ENCODE data around the gene TULP1. TPM values are rescaled to one million over a fixed set of nuclear protein-coding genes. Genes with fewer than 3 reads are reported as not detected.

Gene TULP1
- total and polyA plus RNA-seq, 2 of the 13 experiments (the other 11 are each of a cell fraction or from before 2014, with no cell fraction given) = not detected

DNA sequence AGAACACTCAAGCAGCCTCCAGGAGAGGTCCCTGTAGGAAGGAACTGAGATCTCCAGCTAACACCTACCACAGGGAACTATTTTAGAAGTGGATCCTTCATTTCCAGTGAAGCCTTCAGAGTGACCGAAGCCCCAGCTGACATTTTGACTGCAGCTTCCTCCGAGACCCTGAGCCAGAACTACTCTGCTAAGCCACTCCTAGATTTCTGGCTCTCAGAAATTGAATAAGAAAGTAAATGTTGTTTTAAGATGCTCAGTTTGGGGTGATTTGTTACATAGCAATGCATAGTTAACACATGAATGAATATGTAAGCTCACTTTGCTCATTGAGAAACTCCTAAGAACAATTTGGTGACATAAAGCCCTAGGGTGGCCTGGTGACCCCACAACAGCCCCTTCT, 5.5 kb downstream of the TULP1 start (continued):
- no peak for TF ChIP-seq ZNF253 (CRISPR knock-in tag; IDR thresholded peaks at IDR 0.05; ENCODE audit: borderline replicate concordance)

DNA sequence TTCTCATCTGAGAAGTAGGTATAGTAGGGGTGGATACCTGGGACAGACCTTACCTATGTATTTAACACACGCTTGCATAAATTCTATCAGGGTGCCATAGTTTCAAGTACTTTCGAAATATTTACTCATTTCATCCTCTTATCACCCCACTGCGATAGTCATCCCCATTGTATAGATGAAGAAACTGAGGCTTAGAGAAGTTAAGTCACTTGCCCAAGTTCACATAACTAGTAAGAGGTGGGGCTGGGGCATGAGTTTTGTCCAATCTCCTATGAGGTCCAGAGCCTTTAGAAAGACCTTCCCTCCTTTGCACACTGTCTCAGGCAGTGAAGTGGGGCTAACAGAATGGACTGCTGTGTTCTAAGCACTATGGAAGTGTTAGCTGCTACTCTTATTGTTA, 6.2 kb downstream of the TULP1 start:
- WGBS (ENCODE audit: low lambda C conversion rate) = 29% methylated on average over 3 of the region's 3 CpGs
- FAIRE-seq = no peak
- Histone ChIP-seq H3K36me3 (replicated peaks in 1 of 2; ENCODE audit: control insufficient read depth in 1 of 2, insufficient read depth in 2 of 2, low read length in 2 of 2) (no peaks in the 10 kb centered on the region), H2AFZ (ENCODE audit: low read length) (no peak overlapping the region), H3K4me3 (replicated peaks in 1 of 3; ENCODE audit: insufficient read depth in 1 of 3, low read depth in 2 of 3, low read length in 3 of 3) (peak overlapping the region in 1 of 3 experiments; percentile 68; a peak in 2 of 6 replicates), H3K4me2 (ENCODE audit: low read depth, low read length) (peak overlapping the region; percentile 75), H3K9me3 (ENCODE audit: low read length) (no peaks in the 10 kb centered on the region), H4K20me1 (ENCODE audit: insufficient read depth, low read length) (no peaks in the 10 kb centered on the region), H3K79me2 (ENCODE audit: insufficient read depth, low read length) (no peaks in the 10 kb centered on the region), H3K27me3 (ENCODE audit: control insufficient read depth in 1 of 2, insufficient read depth in 2 of 2, low read length in 2 of 2) (peaks cover 11 to 70% of the 10 kb centered on the region in 2 experiments), H3K9ac (ENCODE audit: insufficient read depth, low read depth, low read length) (no peak overlapping the region), H3K4me1 (ENCODE audit: insufficient read depth, low read length) (peaks cover 25% of the 10 kb centered on the region), H3K27ac (ENCODE audit: extremely low read length, insufficient read depth, low read length) (no peak overlapping the region)
- no peak for DNase-seq (ENCODE audit: low spot score)
- in situ Hi-C loops (cut with HindIII; ENCODE audit: extremely low pct_ligation_motif_present, low pct_unique_long_range_greater_than_20kb) (no loop called here), intact Hi-C loops (cut with micrococcal nuclease; ENCODE audit: unreplicated experiment) (no loop called here)
- no peak for ATAC-seq
- ChIA-PET CTCF (ENCODE audit: low intra/inter-chr PET ratio, low total read pairs) (no interaction called here), POLR2A (interaction anchor here (2.7 kb wide), 1 partner anchor 10 kb away, joined by 10 read pairs; the partner anchor contains the start of gene TEAD3)
- TF ChIP-seq ZNF251 (CRISPR knock-in tag; IDR thresholded peaks at IDR 0.05) = no peak
- TF ChIP-seq, protein P1, sequence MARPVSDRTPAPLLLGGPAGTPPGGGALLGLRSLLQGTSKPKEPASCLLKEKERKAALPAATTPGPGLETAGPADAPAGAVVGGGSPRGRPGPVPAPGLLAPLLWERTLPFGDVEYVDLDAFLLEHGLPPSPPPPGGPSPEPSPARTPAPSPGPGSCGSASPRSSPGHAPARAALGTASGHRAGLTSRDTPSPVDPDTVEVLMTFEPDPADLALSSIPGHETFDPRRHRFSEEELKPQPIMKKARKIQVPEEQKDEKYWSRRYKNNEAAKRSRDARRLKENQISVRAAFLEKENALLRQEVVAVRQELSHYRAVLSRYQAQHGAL (CRISPR knock-in tag; IDR thresholded peaks at IDR 0.05; ENCODE audit: not compliant biosample characterization) = no peak
- no peak for TF ChIP-seq SNRNP70 (IDR thresholded peaks at IDR 0.05; ENCODE audit: low read depth, low read length)
- peak; percentile 70; the same call in 1 of the 2 replicates for TF ChIP-seq CHD4 (IDR thresholded peaks at IDR 0.05; ENCODE audit: borderline replicate concordance, low read length)
- TF ChIP-seq ZNF629 (CRISPR knock-in tag; conservative IDR thresholded peaks at IDR 0.05) = peak; percentile 88
- TF ChIP-seq, protein P2, sequence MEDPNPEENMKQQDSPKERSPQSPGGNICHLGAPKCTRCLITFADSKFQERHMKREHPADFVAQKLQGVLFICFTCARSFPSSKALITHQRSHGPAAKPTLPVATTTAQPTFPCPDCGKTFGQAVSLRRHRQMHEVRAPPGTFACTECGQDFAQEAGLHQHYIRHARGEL (CRISPR knock-in tag; IDR thresholded peaks at IDR 0.05) = no peak
- TF ChIP-seq ZNF367 (CRISPR knock-in tag; IDR thresholded peaks at IDR 0.05; ENCODE audit: borderline replicate concordance) = no peak
- BruUV-seq (replicated peaks) = no TSS peak
